DOHH2 (cell line): ENCODE data around the gene KCNE3.

Experiments used
- H3F3A ChIP-seq: fragments of 200-600 bp; sonication (generic), shearing (Covaris generic); 2 replicates; pipeline ENCODE4 v1.6.0; 2016; ENCODE audit warnings: antibody characterized with exemption, mild to moderate bottlenecking; ENCODE audit not compliant: control insufficient read depth, insufficient read depth
- H3K27ac ChIP-seq: fragments of 200-600 bp; sonication (generic); 2 replicates; pipeline ENCODE4 v1.5.1; 2014; ENCODE audit warnings: low read depth, mild to moderate bottlenecking, low read length, moderate library complexity
- H3K27me3 ChIP-seq: fragments of 200-600 bp; sonication (generic); 2 replicates; pipeline ENCODE4 v1.6.1; 2014; ENCODE audit warnings: mild to moderate bottlenecking, low read length, mixed read lengths; ENCODE audit not compliant: control insufficient read depth
- H3K36me3 ChIP-seq: fragments of 200-600 bp; sonication (generic); 2 replicates; pipeline ENCODE4 v1.6.1; 2014; ENCODE audit warnings: mild to moderate bottlenecking, low read length, moderate library complexity, mixed read lengths; ENCODE audit not compliant: control insufficient read depth
- H3K4me1 ChIP-seq: fragments of 200-600 bp; sonication (generic); 2 replicates; pipeline ENCODE4 v1.6.1; 2014; ENCODE audit warnings: mild to moderate bottlenecking, low read length, mixed read lengths; ENCODE audit not compliant: control insufficient read depth
- H3K4me2 ChIP-seq: fragments of 200-600 bp; sonication (generic); 2 replicates; pipeline ENCODE4 v1.6.0; 2014; ENCODE audit warnings: mild to moderate bottlenecking, low read length, moderate library complexity
- H3K4me3 ChIP-seq: fragments of 200-600 bp; sonication (generic); 2 replicates; pipeline ENCODE4 v1.5.1; 2014; ENCODE audit warnings: mild to moderate bottlenecking, low read length, mixed read lengths
- H3K79me2 ChIP-seq: fragments of 200-600 bp; sonication (generic); 2 replicates; pipeline ENCODE4 v1.6.1; 2014; ENCODE audit warnings: mild to moderate bottlenecking, low read length, mixed read lengths; ENCODE audit not compliant: control insufficient read depth
- H3K9me2 ChIP-seq: fragments of 200-600 bp; sonication (generic); replicated peaks from 2 replicates; pipeline ENCODE4 v1.6.1; 2014; ENCODE audit warnings: mild to moderate bottlenecking, low read length, mixed read lengths; ENCODE audit not compliant: control insufficient read depth
- H3K9me3 ChIP-seq: fragments of 200-600 bp; sonication (generic); 2 replicates; pipeline ENCODE4 v1.6.1; 2014; ENCODE audit warnings: antibody characterized with exemption, low read length, mixed read lengths; ENCODE audit not compliant: control insufficient read depth, insufficient read depth
- H4K20me1 ChIP-seq: fragments of 200-600 bp; sonication (generic); 2 replicates; pipeline ENCODE4 v1.6.0; 2014; ENCODE audit warnings: low read depth, mild to moderate bottlenecking, antibody characterized with exemption, low read length, moderate library complexity; ENCODE audit not compliant: control insufficient read depth, insufficient read depth
- EZH2phosphoT487 ChIP-seq: fragments of 200-600 bp; sonication (generic); IDR thresholded peaks from 2 replicates; pipeline ENCODE4 v1.6.1; 2017; ENCODE audit warnings: borderline replicate concordance, mild to moderate bottlenecking, antibody characterized with exemption, low read length, moderate library complexity, mixed read lengths
- TF ChIP-seq, protein P1 (sequence below): fragments of 200-600 bp; sonication (generic); IDR thresholded peaks from one replicate; pipeline ENCODE4 v1.5.1; 2014; ENCODE audit warnings: antibody characterized with exemption, mild to moderate bottlenecking, low read depth, low read length; ENCODE audit not compliant: poor library complexity, severe bottlenecking

Gene KCNE3

DNA sequence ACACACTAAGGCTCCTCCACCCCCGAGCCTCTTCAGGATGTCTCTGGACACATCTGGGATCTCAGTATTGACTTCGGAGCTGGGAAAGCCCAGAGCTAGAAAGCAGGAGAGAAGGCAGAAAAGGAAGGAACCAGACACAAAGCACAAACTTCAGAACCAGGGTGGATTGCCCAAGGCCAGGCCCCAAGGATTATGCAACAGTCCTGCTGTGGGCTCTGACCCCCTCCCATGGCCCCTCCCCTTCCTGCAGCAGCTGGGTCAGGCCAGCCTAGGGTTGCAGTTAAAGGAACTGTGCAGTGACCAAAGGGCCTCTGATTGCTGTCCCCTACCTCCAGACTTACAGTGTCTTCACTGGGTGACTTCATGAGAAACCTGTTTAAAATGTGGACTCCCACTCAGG, 5.3 kb downstream of the KCNE3 start:
- H3K9me2 ChIP-seq = no peaks in the 10 kb centered on the region
- H3K4me3 ChIP-seq = no peak overlapping the region
- H3K4me1 ChIP-seq = no peaks in the 10 kb centered on the region
- H3K36me3 ChIP-seq = no peaks in the 10 kb centered on the region
- H3F3A ChIP-seq = no peaks in the 10 kb centered on the region
- no peak overlapping the region for H3K4me2 ChIP-seq
- no peaks in the 10 kb centered on the region for H3K79me2 ChIP-seq
- peaks cover 13% of the 10 kb centered on the region; the same call in 1 of the 2 replicates for H3K27me3 ChIP-seq
- no peak overlapping the region for H3K27ac ChIP-seq
- TF ChIP-seq, protein P1, sequence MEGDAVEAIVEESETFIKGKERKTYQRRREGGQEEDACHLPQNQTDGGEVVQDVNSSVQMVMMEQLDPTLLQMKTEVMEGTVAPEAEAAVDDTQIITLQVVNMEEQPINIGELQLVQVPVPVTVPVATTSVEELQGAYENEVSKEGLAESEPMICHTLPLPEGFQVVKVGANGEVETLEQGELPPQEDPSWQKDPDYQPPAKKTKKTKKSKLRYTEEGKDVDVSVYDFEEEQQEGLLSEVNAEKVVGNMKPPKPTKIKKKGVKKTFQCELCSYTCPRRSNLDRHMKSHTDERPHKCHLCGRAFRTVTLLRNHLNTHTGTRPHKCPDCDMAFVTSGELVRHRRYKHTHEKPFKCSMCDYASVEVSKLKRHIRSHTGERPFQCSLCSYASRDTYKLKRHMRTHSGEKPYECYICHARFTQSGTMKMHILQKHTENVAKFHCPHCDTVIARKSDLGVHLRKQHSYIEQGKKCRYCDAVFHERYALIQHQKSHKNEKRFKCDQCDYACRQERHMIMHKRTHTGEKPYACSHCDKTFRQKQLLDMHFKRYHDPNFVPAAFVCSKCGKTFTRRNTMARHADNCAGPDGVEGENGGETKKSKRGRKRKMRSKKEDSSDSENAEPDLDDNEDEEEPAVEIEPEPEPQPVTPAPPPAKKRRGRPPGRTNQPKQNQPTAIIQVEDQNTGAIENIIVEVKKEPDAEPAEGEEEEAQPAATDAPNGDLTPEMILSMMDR = no peak
- no peak for TF ChIP-seq EZH2phosphoT487
- H3K9me3 ChIP-seq = no peaks in the 10 kb centered on the region
- H4K20me1 ChIP-seq = no peaks in the 10 kb centered on the region

DNA sequence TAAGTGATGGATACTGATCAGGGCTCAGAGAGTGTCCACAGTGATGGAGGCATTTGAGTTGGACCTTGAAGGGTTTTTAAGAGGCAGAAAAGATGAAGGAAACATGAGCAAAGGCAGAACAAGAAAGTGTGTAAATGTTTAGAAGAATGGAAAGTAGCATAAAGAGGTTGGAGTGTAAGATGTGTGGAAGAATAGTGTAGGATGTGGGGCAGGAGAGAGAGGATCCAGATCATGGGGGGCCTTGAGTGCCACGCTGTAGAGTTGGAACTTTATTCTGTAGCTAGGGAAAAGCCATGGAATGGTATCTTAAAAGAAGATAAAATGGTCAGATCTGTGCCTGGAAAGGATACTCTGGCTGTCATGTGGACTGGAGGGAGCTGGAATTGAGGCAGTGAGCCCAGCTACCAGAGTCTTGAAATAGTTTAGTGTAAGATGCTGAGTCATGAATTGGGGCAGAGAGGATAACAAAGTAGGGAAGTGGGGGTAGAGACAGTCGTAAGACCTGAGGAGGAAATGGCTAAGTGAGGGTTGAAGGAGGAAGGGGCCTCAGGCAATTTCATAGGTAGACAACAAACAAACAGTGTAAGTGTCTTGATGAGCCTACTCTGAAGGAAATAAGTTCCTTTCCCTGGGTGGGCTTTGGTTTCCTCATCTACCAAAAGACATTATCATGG, 6.7 kb downstream of the KCNE3 start:
- no peaks in the 10 kb centered on the region for H3K79me2 ChIP-seq
- no peaks in the 10 kb centered on the region for H3K36me3 ChIP-seq
- H3K4me2 ChIP-seq = no peak overlapping the region
- no peaks in the 10 kb centered on the region for H3K9me3 ChIP-seq
- H3K4me3 ChIP-seq = no peak overlapping the region
- H3K27ac ChIP-seq = no peak overlapping the region
- no peak for TF ChIP-seq EZH2phosphoT487
- TF ChIP-seq, protein P1 = no peak
- H3K27me3 ChIP-seq = peaks cover 13% of the 10 kb centered on the region; the same call in 1 of the 2 replicates
- no peaks in the 10 kb centered on the region for H4K20me1 ChIP-seq
- H3K9me2 ChIP-seq = no peaks in the 10 kb centered on the region
- H3F3A ChIP-seq = no peaks in the 10 kb centered on the region
- no peaks in the 10 kb centered on the region for H3K4me1 ChIP-seq

DNA sequence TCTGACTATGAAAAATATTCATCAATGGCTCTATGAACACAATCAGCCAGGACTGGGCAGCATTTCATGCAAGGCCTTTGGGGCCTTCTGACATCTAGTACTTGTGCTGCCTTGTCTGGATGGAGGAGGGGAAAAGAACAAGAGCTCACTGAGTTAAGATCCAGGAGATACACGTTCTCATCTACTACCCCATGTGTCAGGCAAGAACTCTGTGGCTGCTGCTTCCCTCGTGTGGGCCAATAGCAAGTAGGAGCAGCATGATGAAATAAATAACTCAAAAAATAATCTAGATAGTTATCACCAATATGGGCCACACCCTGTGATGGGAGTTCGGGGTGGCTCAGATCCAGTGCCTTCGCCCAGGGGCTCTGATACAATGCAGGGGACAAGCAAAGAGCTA, 7.3 kb downstream of the KCNE3 start:
- Histone ChIP-seq H3F3A (no peaks in the 10 kb centered on the region), H3K4me3 (no peak overlapping the region), H3K27me3 (peaks cover 9% of the 10 kb centered on the region; the same call in 1 of the 2 replicates), H3K4me1 (no peaks in the 10 kb centered on the region), H3K9me2 (no peaks in the 10 kb centered on the region), H3K79me2 (no peaks in the 10 kb centered on the region), H3K4me2 (no peak overlapping the region), H3K36me3 (no peaks in the 10 kb centered on the region), H3K9me3 (no peaks in the 10 kb centered on the region), H3K27ac (no peak overlapping the region), H4K20me1 (no peaks in the 10 kb centered on the region)
- TF ChIP-seq EZH2phosphoT487 = no peak
- TF ChIP-seq, protein P1 = no peak
